HL-60 (cell line): ENCODE data around the gene SETD3.

Experiments
- GABPA ChIP-seq: IDR thresholded peaks from 2 replicates; pipeline ENCODE4 v1.6.1; 2012; ENCODE audit warnings: low read depth
- TF ChIP-seq, protein P1 (sequence below): IDR thresholded peaks from one replicate; pipeline ENCODE4 v1.5.1; 2011; ENCODE audit warnings: low read length, control low read depth, inconsistent platforms; ENCODE audit not compliant: insufficient read depth
- TF ChIP-seq, protein P2 (sequence below): IDR thresholded peaks from 2 replicates; pipeline ENCODE4 v1.6.1; 2012; ENCODE audit warnings: low read depth; ENCODE audit not compliant: insufficient replicate concordance

DNA sequence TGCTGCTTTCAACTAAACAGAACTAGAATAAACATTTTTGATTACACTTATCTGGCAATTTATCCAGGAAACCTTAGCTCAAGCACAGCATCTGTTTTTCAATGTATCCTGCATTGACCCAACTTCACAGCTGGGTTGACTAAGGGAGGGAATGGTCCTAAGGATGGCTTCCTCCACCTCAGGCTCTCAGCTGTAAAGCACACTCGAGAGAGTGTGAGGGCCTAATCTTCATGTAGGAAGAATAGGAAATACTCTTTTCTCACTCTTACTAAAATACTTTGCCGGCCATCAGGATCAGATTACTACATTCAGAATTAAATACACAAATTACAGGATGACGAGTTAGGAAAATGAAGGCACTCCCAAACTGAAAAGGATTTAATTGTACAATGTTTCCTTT lies 7.2 kb downstream of the SETD3 start:
- TF ChIP-seq, protein P1, sequence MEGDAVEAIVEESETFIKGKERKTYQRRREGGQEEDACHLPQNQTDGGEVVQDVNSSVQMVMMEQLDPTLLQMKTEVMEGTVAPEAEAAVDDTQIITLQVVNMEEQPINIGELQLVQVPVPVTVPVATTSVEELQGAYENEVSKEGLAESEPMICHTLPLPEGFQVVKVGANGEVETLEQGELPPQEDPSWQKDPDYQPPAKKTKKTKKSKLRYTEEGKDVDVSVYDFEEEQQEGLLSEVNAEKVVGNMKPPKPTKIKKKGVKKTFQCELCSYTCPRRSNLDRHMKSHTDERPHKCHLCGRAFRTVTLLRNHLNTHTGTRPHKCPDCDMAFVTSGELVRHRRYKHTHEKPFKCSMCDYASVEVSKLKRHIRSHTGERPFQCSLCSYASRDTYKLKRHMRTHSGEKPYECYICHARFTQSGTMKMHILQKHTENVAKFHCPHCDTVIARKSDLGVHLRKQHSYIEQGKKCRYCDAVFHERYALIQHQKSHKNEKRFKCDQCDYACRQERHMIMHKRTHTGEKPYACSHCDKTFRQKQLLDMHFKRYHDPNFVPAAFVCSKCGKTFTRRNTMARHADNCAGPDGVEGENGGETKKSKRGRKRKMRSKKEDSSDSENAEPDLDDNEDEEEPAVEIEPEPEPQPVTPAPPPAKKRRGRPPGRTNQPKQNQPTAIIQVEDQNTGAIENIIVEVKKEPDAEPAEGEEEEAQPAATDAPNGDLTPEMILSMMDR: no peak
- TF ChIP-seq, protein P2, sequence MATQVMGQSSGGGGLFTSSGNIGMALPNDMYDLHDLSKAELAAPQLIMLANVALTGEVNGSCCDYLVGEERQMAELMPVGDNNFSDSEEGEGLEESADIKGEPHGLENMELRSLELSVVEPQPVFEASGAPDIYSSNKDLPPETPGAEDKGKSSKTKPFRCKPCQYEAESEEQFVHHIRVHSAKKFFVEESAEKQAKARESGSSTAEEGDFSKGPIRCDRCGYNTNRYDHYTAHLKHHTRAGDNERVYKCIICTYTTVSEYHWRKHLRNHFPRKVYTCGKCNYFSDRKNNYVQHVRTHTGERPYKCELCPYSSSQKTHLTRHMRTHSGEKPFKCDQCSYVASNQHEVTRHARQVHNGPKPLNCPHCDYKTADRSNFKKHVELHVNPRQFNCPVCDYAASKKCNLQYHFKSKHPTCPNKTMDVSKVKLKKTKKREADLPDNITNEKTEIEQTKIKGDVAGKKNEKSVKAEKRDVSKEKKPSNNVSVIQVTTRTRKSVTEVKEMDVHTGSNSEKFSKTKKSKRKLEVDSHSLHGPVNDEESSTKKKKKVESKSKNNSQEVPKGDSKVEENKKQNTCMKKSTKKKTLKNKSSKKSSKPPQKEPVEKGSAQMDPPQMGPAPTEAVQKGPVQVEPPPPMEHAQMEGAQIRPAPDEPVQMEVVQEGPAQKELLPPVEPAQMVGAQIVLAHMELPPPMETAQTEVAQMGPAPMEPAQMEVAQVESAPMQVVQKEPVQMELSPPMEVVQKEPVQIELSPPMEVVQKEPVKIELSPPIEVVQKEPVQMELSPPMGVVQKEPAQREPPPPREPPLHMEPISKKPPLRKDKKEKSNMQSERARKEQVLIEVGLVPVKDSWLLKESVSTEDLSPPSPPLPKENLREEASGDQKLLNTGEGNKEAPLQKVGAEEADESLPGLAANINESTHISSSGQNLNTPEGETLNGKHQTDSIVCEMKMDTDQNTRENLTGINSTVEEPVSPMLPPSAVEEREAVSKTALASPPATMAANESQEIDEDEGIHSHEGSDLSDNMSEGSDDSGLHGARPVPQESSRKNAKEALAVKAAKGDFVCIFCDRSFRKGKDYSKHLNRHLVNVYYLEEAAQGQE: no peak
- no peak for TF ChIP-seq GABPA
